HG02678 (cell line): ENCODE measurements around the gene BAZ2B.
"Not testable (repeated sequence)": the region's sequence is repeated elsewhere in the genome, so short reads cannot be mapped to it uniquely, and the experiment has no call there.

Source experiments
- ATAC-seq: cut with Tn5 transposase; IDR thresholded peaks from one replicate; pipeline ENCODE4 v1.9.1; 2021; ENCODE audit warnings: mild to moderate bottlenecking, moderate library complexity; ENCODE audit not compliant: unreplicated experiment

Gene BAZ2B, protein sequence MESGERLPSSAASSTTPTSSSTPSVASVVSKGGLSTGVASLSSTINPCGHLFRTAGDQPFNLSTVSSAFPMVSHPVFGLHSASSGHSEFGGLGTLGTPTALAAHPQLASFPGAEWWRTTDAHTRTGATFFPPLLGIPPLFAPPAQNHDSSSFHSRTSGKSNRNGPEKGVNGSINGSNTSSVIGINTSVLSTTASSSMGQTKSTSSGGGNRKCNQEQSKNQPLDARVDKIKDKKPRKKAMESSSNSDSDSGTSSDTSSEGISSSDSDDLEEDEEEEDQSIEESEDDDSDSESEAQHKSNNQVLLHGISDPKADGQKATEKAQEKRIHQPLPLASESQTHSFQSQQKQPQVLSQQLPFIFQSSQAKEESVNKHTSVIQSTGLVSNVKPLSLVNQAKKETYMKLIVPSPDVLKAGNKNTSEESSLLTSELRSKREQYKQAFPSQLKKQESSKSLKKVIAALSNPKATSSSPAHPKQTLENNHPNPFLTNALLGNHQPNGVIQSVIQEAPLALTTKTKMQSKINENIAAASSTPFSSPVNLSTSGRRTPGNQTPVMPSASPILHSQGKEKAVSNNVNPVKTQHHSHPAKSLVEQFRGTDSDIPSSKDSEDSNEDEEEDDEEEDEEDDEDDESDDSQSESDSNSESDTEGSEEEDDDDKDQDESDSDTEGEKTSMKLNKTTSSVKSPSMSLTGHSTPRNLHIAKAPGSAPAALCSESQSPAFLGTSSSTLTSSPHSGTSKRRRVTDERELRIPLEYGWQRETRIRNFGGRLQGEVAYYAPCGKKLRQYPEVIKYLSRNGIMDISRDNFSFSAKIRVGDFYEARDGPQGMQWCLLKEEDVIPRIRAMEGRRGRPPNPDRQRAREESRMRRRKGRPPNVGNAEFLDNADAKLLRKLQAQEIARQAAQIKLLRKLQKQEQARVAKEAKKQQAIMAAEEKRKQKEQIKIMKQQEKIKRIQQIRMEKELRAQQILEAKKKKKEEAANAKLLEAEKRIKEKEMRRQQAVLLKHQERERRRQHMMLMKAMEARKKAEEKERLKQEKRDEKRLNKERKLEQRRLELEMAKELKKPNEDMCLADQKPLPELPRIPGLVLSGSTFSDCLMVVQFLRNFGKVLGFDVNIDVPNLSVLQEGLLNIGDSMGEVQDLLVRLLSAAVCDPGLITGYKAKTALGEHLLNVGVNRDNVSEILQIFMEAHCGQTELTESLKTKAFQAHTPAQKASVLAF (N-terminal part only)

DNA sequence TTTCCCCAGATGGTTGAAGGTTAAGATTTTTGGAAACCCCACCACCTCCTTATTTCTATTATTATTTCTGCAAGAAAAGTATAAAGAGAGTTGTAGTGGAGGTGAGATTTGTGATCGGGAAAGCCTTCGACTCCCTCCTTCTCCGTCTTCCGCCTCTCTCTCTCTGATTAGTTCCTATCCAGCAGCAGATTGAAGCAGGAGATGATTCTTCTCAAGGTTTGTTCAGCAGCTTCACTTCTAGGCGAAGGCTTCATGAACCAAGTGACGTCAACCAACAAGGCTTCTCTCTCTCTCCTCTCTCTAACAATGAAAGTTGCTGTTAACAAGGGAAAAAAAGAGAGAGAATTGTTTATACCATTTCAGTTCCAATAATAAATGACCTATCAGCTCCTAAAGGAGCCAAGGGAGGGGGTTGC lies at the start of gene BAZ2B:
Gene BAZ2B, minus strand, starts transcription at position 263 of the 416 bp plus-strand sequence. CDS start 137,829 bp downstream, outside the sequence.
- peak; percentile 34 for ATAC-seq

DNA sequence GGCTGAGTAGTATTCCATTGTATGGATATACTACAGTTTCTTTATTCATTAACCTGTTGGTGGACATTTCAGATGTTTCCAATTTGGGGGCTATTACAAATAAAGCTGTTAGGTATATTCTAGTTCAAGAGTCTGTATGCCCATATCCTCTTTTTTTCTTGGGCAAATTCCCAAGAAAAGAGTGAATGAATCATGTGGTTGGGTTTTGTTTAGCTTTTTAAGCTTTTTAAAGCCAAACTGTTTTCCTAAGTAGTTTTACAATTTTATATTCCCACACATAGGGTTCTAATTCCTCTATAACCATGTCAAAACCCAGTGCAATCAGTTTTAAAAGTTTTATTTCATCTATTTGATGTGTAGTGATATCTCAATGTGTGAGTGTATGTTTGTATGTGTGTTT lies 44.9 kb upstream of the BAZ2B start:
- no peak for ATAC-seq

DNA sequence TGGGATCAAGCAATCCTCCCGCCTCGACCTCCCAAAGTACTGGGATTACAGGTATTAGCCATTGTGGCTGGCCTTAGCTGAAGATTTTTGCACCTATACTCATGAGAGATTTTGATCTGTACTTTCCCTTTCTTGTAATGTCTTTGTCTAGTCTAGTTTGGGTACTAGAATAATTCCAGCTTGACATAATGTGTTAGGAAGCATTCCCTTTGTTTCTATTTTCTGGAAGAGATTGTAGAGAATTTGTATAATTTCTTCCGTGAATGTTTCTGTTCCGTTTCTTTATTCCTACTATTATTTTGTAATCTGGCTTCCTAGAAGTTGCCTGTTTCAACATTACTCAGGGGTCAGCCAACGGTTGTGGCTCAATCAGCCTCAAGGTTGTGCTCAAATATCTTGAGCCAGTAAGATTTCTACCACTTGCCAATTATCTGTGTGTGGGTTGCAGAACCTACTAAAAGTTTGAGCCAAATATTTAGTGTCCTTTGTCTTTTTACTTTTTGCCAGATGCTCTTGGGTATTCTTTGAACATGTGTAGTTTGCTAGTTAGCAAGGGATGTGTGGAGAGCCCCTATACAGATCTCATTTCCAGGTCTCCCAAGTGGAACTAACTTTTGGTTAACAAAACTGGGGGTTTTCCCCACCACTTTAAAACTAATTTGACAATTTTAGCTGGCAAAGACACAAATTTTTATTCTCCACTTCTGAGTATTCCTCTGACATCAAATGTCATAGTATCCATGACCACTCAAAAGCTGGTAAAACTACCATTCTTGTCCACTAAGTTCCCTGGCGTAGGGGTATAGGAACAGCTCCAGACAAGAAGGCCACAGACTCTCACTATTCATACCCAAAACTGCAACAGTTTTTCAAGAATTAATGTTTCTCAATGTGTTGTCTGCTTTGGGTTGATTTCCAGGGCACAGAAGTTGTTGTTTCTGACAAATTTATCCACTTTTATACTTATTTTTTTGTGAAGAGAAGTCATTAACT lies 42.8 kb upstream of the BAZ2B start:
- ATAC-seq: no peak

DNA sequence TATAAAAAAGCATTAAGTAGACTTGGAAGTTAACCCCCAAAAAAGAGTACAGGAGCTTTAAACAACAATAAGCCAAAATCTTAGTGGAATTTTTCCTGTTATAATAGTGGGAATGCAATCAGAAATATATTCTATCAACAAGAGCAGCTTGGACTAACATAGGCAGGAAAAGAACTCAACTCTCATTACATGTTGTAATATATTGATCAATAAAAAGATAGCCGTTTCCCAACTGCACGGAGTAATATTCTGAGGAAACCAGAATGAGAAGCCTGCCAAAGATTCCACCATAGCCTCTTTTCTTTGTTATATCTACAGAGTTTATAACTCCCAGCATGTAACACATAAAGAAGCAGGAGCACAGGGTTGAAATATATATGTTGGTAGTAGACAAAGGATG lies 37.6 kb upstream of the BAZ2B start:
- ATAC-seq: no peak

DNA sequence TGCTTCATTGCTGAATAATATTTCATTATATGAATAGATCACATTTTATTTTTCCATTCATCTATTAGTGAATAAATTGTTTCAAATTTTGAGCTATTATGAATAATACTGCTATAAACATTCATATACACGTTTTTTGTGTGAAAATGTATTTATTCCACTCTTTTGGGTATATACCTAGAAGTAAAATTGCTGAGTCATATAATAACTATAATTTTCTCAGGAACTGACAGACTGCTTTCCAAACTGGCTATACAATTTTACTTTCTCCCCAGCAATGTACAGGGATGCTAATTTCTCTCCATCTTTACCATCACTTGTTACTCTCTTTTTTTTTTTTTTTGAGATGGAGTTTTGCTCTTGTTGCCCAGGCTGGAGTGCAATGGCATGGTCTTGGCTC lies 35.5 kb upstream of the BAZ2B start:
- no peak for ATAC-seq

DNA sequence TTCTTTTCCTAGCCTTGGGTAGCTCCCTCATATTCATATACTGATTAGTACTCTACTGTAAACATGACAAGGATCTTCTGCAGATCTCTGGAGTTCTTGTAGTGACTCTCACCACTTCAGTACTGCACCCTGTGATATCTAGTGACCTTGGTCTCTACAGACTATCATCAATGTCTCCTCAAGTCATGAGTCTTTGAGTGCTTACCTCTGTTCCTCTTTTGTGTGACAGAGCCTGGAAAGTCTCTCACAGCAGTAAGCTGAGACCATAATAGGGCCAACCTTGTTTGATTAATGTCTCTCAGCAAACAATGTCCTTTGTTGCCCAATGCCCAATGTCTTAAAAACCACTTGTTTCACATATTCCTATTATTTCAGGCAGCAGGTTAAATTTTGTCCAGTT lies 34.2 kb upstream of the BAZ2B start:
- ATAC-seq: no peak

DNA sequence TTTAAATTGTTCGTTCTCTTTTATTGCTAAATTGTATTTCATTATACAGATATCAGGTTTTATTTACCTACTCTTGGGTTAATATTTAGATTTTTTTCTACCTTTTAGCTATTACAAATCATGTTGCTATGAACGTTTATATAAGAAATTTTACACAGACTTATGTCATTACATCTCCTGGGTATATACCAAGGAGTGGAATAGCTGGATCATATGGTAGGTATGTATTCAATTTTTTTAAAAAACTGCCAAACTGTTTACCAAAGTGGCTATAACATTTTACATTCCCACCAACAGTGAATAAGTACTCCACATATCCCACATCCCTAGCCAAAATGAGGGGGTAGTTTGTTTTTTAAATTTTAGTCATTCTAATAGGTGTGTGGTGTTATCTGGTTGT lies 32.3 kb upstream of the BAZ2B start:
- ATAC-seq: no peak

DNA sequence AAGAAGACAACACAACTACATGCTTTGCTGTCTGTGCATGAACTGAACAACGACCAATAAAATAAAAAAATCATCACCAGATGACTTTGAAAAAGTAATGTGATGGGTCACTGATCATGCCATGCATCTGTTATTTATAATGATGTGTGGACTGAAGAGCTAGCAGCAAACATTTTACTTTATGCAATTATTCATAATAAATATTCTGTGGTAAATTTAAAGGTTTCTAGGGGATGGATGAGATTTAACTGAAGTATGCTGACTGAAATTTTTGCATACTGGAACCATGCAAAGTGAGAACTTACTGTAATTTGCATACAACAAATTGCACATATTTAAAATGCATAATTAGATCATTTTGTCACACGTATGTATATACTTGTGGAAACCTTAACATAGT lies 31.3 kb upstream of the BAZ2B start:
- no peak for ATAC-seq

DNA sequence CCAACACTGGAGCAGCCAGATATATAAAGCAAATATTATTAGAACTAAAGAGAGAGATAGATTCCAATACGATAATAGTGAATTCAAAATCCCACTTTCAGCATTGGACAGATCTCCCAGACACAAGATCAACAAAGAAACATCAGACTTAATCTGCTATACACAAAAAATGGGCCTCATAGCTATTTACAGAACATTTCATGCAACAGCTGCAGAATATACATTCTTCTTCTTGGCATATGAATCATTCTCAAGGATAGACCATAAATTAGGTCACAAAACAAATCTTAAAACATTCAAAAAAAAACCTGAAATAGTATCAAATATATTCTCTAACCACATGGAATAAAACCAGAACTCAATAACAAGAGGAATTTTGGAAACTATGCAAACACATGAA lies 23.8 kb upstream of the BAZ2B start:
- ATAC-seq: no peak

DNA sequence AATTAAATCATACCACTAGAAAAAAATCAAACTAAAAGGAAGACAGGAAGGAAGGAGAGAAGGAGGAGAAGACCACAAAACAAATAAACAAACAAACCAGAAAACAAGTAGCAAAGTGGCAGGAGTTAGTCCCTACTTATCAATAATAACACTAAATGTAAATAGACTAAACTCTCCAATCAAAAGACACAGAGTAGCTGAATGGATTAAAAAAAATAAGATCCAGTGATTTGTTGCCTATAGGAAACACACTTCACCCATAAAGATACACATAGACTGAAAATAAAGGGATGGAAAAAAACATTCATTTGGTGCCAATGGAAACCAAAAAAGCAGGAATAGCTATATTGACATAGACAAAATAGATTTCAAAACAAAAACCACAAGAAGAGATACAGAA lies 23.4 kb upstream of the BAZ2B start:
- no peak for ATAC-seq

DNA sequence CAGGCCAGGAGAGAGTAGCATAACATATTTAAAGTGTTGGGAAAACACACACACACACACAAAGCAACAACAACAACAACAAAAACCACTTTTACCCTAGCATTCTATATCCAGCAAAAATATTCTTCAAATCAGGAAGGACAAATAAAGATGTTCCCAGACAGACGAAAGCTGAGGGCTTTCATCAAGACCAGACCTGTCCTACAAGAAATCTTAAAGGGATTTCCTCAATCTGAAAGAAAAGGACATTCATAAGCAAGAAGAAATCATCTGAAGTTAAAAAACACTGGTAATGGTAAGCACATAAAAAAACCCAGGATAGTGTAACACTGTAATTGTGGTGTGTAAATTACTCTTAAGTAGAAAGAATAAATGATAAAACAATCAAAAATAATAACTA lies 22.7 kb upstream of the BAZ2B start:
- no peak for ATAC-seq

DNA sequence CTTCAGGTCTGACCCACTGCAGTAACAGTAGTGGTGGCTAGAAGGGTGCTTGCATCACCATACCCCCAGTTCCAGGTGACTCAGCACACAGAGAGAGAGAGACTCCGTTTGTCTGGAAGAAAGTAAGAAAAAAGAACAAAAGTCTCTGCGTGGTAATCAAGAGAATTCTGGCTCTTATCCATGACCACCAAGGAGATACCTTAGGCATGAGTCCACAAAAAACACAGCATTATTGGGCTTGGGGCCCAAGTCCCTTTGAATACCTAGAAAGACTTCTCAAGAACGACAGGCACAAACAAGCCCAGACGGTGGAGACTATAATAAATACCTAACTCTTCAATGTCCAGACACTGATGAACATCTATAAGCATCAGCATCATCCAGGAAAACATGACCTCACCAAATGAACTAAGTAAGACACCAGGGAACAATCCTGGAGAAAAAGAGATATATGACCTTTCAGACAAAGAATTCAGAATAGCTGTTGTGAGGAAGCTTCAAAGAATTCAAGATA lies 21.7 kb upstream of the BAZ2B start:
- no peak for ATAC-seq

DNA sequence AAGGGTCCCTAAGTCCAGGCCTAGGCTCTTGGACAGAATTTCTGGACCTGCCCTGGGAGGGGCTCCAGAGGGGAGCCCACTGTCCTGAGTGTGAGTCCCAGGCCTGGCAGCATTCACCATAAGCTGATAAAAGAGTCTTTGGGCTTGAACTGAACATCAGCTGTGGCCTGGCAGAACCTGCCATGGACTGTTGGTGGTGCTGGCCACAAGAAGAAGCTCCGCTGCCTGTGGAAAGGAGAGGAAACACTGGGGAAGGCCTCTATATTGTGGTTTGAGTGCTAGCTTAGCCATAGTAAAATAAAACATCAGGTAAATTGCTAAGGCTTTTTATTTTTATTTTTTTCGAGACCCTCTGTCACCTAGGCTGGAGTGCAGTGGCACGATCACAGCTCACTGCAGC lies 20.9 kb upstream of the BAZ2B start:
- ATAC-seq: no peak

DNA sequence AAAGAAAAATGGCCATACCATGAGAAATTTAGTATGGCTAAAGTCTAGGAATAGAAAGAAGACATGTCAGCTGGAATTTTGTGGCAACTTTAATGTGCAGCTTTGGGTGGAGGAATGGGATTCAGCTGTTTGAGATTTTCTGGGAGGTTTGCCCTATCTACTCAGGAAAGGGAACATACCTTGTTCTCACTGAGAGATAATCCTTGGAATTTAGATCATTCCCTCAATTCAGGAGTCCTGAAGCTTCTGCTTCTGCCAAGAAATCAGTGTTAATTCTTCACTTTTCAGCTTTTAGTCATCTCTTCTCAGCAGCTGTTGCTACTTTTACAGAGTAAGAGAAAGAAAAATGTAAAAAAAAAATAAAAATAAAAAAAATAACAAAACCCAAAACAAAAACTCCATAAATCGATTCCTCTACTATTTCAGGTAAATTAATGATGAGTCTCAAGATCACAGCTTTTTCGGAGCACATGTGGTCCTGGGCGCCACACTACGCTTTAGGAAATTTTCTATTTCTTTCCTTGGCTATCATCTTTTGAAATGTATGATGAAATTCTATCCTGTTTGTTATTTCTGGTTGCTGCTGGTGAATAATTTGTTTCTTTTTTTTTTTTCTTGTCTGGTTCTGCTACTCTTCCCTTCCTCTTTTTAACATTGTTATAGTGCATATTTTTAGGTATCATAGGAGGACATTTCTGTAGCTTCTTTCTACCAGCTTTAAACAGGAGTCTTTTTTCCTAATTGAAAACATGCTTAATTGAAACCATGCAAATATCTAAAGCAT lies 18.9 kb upstream of the BAZ2B start:
- ATAC-seq: no peak

DNA sequence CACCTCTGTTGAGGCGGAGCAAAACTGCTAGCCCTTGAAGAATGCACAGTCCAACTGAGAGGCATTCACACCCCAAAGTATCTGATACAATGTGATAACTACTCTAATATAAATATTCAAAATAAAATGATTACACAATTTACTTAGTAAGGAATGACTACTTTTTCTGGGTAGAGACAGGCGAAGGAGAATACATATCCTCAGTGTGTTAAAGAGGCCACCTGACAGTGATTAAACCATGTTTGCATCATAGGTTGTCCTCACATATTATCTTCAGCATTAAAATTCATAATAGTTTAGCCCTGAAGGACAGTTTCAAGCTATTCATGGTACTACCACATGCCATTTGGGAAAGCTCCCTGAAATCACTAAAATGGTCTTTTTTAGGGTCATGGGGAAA lies 16.9 kb upstream of the BAZ2B start:
- no peak for ATAC-seq

DNA sequence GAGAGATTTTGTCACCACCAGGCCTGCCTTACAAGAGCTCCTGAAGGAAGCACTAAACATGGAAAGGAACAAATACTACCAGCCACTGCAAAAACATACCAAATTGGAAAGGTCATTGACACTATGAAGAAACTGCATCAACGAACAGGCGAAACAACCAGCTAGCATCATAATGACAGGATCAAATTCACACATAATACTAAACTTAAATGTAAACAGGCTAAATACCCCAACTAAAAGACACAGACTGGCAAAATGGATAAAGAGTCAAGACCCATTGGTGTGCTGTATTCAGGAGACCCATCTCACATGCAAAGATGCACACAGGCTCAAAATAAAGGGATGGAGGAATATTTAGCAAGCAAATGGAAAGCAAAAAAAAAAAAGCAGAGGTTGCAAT lies 9.3 kb upstream of the BAZ2B start:
- ATAC-seq: not testable (repeated sequence)

DNA sequence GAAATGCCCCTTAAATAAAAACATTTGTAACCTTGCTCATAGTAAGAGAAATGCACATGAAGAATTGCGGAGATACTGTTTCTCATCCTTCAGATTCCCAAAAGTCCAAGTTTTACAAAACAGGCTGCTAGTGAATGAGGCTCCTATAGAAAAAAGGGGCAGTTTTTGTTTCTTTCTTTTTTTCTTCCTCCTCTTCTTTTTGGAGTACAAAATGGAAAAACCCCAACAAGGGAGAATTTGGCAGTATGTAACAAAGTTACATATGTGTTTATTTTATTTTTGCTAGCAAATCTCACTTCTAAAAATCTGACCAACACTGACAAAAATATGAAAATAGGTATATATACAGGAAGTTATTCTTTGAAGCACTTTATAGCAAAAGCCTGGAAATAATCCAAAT lies 7.1 kb upstream of the BAZ2B start:
- ATAC-seq: no peak

DNA sequence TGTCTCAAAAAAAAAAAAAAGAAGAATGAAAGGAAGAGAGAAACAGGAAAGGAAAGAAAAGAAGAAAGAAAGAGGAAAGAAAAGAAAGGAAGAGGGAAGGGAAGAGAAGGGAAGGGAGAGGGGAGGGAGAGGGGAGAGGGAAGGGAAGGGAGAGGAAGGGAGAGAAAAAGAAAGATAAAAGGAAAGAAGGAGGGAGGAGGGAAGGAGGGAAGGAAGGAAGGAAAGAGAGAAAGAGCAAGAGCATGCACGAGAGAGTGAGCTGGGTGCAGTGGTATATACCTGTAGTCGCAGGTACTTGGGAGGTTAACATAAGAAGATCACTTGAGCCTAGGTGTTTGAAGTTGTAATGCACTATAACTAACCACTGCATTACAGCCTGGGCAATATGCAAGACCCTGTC lies 6.6 kb upstream of the BAZ2B start:
- ATAC-seq: no peak

DNA sequence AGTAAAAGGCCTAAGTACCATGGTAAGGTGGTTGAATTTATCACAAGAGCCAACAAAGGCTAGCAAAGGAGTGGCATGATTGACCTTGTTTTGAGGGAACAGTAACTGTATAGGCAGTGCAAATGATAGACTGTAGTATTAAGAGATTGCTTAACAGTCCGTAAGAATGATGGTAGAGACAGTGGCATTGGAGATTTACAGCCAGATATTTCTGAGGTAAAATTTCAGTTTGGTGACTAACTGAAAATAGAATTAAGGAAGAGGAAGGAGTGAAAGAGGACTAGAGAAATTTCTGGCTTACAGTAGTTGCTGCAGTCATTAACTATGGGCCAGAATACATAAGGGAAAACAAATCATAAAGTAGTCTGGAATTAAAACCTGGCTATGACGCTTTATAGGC lies 4.4 kb upstream of the BAZ2B start:
- ATAC-seq: no peak
